WTC11 (cell line): ENCODE measurements around the gene SLC2A9.

ENCODE experiments used
- NR2C2 ChIP-seq: sonication (generic); formaldehyde crosslinking; IDR thresholded peaks from 2 replicates; pipeline ENCODE4 v1.8.0; 2022; ENCODE audit warnings: mild to moderate bottlenecking, missing genetic modification reagents
- TF ChIP-seq, protein P1 (sequence below): fragments of 200-600 bp; IDR thresholded peaks from 2 replicates; pipeline ENCODE4 v1.8.0; 2022; ENCODE audit warnings: antibody characterized with exemption
- TF ChIP-seq, protein P2 (sequence below): sonication (generic); formaldehyde crosslinking; IDR thresholded peaks from 2 replicates; pipeline ENCODE4 v1.8.1; 2022; ENCODE audit warnings: mild to moderate bottlenecking, missing genetic modification reagents, moderate library complexity, borderline replicate concordance
- TF ChIP-seq, protein P3 (sequence below): sonication (generic); formaldehyde crosslinking; IDR thresholded peaks from 2 replicates; pipeline ENCODE4 v1.8.0; 2022; ENCODE audit warnings: mild to moderate bottlenecking, missing genetic modification reagents
- TF ChIP-seq, protein P4 (sequence below): fragments of 250-450 bp; sonication (Bioruptor Pico); IDR thresholded peaks from 2 replicates; pipeline ENCODE4 v2.1.2; 2022; ENCODE audit warnings: mild to moderate bottlenecking, moderate library complexity

DNA sequence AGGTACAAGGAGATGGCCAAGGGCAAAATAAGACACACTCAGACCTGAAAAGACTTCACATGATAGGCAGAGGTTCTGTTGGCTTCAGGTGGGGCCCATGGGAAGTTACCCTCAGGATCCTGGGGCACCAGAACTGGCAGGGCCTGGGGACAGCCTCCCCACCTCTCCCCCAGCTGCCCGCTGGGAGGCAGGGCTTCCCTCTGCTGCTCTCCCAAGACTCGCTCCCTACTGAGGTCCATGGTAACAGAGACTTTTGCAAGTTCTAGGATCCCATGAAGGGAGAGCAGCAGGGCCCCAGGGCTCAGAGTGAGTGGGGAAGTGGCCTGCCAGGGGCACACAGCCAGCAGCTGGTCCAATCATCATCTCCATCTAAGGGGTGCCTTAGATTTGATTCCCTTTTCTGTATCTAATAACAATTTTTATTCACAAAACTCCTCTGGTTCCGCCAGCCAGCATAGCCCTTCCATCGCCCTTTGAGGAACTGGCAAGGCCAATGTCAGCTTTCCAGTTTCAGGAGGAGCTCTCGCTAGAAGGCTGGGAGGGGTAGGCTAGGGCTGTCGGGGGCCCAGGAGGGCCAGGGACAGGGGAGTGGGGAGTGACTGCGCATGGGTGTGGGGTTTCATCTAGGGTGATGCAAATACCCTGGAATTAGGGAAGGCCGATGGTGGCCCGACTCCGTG, 78.2 kb downstream of the SLC2A9 start:
- TF ChIP-seq, protein P1, sequence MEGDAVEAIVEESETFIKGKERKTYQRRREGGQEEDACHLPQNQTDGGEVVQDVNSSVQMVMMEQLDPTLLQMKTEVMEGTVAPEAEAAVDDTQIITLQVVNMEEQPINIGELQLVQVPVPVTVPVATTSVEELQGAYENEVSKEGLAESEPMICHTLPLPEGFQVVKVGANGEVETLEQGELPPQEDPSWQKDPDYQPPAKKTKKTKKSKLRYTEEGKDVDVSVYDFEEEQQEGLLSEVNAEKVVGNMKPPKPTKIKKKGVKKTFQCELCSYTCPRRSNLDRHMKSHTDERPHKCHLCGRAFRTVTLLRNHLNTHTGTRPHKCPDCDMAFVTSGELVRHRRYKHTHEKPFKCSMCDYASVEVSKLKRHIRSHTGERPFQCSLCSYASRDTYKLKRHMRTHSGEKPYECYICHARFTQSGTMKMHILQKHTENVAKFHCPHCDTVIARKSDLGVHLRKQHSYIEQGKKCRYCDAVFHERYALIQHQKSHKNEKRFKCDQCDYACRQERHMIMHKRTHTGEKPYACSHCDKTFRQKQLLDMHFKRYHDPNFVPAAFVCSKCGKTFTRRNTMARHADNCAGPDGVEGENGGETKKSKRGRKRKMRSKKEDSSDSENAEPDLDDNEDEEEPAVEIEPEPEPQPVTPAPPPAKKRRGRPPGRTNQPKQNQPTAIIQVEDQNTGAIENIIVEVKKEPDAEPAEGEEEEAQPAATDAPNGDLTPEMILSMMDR = no peak
- TF ChIP-seq, protein P2, sequence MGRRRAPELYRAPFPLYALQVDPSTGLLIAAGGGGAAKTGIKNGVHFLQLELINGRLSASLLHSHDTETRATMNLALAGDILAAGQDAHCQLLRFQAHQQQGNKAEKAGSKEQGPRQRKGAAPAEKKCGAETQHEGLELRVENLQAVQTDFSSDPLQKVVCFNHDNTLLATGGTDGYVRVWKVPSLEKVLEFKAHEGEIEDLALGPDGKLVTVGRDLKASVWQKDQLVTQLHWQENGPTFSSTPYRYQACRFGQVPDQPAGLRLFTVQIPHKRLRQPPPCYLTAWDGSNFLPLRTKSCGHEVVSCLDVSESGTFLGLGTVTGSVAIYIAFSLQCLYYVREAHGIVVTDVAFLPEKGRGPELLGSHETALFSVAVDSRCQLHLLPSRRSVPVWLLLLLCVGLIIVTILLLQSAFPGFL (CRISPR knock-in tag) = no peak
- TF ChIP-seq, protein P3, sequence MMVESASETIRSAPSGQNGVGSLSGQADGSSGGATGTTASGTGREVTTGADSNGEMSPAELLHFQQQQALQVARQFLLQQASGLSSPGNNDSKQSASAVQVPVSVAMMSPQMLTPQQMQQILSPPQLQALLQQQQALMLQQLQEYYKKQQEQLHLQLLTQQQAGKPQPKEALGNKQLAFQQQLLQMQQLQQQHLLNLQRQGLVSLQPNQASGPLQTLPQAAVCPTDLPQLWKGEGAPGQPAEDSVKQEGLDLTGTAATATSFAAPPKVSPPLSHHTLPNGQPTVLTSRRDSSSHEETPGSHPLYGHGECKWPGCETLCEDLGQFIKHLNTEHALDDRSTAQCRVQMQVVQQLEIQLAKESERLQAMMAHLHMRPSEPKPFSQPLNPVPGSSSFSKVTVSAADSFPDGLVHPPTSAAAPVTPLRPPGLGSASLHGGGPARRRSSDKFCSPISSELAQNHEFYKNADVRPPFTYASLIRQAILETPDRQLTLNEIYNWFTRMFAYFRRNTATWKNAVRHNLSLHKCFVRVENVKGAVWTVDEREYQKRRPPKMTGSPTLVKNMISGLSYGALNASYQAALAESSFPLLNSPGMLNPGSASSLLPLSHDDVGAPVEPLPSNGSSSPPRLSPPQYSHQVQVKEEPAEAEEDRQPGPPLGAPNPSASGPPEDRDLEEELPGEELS (CRISPR knock-in tag) = no peak
- TF ChIP-seq, protein P4, sequence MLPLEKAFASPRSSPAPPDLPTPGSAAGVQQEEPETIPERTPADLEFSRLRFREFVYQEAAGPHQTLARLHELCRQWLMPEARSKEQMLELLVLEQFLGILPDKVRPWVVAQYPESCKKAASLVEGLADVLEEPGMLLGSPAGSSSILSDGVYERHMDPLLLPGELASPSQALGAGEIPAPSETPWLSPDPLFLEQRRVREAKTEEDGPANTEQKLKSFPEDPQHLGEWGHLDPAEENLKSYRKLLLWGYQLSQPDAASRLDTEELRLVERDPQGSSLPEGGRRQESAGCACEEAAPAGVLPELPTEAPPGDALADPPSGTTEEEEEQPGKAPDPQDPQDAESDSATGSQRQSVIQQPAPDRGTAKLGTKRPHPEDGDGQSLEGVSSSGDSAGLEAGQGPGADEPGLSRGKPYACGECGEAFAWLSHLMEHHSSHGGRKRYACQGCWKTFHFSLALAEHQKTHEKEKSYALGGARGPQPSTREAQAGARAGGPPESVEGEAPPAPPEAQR (CRISPR knock-in tag) = no peak
- no peak for TF ChIP-seq NR2C2 (CRISPR knock-in tag)
